HPDE6-E6E7 (cell line): ENCODE data around the gene STAB2.
"Not testable (repeated sequence)": the region's sequence is repeated elsewhere in the genome, so short reads cannot be mapped to it uniquely, and the experiment has no call there.

Experiments used
- DNase-seq: peaks from one replicate; pipeline ENCODE4 v3.0.0; 2011; ENCODE audit warnings: missing footprints; ENCODE audit errors: extremely low spot score

The STAB2 gene

GRCh38 chr12:103645202-103645601 is 58.1 kb downstream of the STAB2 start:
- no peak for DNase-seq

GRCh38 chr12:103647267-103647666 is 60.2 kb downstream of the STAB2 start:
- peak; percentile 29 for DNase-seq

- DNase-seq = no peak
Observed at GRCh38 chr12:103652808-103653207, 65.7 kb downstream of the STAB2 start.

DNA sequence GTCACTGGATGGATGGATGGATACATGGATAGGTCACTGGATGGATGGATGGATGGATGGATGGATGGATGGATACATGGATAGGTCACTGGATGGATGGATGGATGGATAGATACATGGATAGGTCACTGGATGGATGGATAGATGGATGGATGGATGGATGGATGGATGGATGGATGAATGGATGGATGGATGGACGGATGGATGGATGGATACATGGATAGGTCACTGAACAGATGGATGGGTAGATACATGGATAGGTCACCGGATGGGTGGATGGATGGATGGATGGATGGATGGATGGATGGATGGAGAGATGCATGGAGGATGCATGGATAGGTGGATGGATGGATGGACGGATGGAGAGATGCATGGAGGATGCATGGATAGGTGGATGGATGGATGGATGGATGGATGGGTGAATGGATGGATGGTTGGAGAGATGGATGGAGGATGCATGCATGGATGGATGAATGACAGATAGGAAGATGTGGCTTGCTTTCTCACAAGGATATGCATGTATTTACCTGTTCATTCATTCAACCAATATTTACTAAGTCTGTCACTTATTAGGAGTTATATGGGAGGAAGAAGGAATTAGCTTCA is 66.6 kb downstream of the STAB2 start:
- not testable (repeated sequence) for DNase-seq

DNA sequence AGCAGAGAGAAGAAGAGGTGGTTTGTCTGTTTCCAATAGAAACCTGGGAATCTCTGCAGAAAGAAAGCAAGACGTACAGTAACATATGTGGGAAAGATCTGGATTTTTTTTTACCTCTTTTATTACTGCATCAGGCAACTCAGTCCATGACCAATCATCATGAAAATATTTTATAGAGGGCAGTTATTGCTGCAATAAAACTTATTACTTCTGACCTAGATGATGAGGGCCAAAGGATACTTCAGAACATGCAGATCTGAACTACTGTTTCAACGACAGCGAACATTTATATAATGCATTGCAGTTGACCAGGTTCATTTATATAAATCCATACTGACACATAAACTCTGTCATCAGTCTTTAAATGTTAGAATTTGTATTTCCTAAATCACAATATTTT is 67.7 kb downstream of the STAB2 start:
- no peak for DNase-seq

DNA sequence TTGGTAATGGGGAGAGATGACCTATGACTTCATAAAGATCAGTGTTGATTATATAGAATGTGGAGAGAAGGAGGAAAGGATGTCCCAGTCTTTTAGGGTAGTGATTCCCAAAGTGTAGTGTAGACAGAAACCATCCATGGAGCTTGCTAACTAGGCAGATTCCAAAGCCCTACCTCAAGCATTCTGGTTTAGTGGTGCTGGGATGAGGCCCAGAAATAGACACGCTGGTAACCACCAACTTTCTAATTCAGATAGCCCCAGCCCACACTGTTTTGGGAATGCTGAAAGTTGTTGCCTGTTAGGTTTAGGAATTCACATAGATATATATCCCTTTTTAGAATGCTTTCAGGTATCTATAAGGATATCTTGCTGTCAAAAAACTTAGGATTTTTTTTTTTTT is 69.2 kb downstream of the STAB2 start:
- no peak for DNase-seq

DNA sequence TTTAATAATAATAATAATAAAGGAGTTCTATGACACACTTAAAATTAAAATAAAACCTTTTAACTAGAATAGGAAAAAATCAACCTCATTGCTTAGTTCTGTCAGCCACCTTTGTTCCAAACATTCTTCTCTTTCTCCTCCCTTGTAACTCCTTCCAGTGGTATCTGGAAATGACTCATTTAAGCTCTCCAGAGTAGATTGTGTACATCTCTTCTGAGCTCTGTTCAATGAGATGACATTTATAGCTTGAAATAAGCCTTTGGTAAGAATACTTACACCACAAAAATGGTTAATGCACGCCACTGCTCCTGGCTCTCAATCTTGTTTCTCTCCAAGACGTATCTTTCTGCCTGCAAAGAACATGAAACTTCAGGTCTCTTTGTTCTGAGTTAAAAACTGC is 70.3 kb downstream of the STAB2 start:
- no peak for DNase-seq

DNA sequence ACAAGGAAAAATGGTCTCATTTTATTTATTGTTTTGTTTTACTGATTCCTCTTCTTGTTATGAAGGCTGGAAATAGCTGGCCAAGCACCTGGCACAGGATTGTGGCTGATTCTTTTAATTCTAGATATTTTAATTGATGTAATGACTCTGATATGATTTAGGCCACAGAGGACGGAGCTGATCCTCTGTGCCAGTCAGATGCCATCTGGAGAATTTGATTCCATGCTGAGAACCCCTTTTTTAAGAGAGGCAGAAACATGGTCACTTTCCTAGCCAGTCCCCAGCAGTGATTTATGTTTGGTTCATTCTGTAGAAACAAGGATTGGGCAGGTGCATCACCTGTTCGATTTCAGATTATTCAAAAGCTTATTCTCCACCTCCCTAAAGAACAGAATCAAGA is 77.6 kb downstream of the STAB2 start:
- no peak for DNase-seq

- no peak for DNase-seq
Observed at GRCh38 chr12:103665971-103666370, 78.9 kb downstream of the STAB2 start.

DNA sequence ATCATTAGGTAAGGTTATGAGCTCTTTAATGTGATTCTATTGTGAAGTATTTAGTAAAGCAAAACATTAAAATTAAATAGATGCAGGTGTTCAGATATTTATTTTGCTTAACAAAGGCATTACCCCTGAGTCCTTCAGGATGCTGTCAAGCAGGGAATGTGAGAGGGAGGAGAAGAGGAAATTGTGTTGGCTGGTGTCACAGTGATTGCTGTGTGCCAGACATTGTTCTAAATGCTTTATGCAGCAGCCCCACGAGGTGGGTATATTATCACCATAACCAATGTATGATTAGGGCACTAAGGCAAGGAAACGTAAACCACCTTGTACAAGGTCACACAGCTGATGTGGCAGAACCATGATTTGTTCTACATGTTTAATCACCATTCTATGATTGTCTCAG is 80.1 kb downstream of the STAB2 start:
- no peak for DNase-seq

- DNase-seq = no peak
Observed at GRCh38 chr12:103668520-103668919, 81.4 kb downstream of the STAB2 start.

DNA sequence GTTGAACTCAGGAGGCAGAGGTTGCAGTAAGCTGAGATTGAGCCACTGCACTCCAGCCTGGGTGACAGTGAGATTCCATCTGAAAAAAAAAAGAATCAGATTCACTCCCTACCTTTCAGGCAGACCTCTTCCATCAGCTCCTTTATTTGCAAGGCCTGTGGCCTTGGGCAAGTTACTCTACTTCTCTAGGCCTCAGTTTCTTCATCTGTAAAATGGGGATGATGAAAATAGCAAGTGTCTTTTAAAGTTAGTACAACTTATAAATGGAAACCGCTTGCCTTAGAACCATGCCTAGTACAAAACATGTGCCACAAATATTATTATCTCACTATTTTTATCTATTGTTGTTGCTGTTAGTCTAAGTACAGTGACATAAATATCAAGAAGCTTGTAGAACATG is 84.3 kb downstream of the STAB2 start:
- no peak for DNase-seq

GRCh38 chr12:103672401-103673119 is 85.5 kb downstream of the STAB2 start:
- DNase-seq = no peak

DNA sequence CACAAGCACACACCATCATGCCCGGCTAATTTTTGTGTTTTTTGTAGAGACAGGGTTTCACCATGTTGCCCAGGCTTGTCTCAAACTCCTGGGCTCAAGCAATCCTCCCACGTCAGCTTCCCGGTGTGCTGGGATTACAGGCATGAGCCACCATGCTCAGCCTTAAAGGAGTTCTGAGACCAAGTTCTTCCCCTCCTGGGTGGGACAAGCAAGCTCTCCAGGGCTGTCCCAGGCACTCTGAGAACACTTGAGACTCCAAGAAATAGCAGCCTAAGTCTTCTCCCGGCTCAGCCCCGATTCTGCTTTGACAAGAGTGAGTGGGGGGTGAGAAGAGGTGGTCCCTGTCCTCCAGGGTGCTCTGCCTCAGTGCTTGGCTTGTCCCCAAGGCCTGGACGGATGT is 86.4 kb downstream of the STAB2 start:
- DNase-seq = no peak

DNA sequence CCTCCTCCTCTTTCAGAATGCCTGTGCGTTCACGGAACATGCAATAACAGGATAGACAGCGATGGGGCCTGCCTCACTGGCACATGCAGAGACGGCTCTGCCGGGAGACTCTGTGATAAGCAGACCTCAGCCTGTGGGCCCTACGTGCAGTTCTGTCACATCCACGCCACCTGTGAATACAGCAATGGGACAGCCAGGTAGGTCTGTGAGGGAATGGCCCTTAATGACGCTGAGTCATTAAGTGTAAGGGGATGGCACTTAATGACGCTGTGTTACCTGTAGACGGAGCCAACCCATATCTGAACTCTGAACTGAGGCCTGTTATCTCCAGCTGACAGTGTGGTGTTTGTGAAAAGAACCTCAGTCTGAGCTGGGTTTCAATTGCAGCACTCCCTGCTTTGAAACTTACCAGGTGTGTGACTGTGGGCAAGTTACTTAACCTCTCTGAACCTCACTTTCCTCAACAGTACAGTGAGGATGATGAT is 86.9 kb downstream of the STAB2 start:
- no peak for DNase-seq

GRCh38 chr12:103676893-103677292 is 89.8 kb downstream of the STAB2 start:
- DNase-seq = no peak

GRCh38 chr12:103677341-103677740 is 90.3 kb downstream of the STAB2 start:
- DNase-seq = no peak

DNA sequence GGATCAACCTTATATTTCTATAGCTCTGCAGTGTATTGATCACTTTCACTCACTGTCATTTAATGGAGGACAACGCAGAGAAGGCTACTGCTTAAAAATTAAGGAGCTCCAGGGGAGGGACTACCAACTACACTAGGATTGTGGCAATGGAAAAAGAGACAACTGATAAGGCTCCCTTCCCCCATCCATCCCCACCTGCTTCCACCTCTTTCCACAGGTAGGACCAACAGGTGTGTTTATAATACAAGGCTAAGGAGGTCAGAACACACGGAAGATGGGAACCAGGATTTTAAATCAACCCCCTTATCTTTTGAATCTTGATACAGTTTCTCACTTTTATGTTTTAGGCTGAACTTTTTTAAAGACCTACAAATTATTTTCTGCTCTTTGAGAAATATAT is 90.8 kb downstream of the STAB2 start:
- DNase-seq = no peak

DNA sequence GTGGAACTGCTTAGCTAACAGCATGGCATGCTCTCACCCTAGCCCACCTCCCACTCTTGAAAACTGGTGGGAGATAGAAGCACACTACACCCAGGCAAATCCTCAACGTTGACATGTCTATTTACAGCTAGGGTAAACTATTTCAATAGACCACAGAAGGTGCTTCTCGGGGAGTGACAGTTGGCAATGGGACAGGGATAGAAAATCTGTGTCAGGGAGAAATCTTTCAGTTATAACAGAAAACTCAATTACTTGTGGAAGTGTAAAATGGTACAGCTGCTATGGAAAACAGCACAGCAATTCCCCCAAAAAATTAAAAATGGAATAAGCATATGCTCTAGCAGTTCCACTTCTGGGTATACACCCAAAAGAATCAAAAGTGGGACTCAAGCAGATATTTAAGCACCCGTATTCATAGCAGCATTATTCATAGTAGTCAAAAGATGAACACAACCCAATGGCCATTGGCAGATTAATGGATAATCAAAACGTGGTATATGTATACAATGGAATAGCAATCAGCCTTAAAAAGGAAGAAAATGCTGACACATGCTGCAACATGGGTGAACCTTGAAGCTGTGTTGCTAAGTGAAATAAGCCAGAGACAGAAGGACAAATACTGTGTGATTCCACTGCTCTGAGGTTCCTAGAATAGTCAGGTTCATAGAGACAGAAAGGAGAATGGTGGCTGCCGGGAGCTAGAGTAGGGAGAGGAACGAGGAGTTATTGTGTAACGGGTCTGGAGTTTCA is 92.5 kb downstream of the STAB2 start:
- no peak for DNase-seq

DNA sequence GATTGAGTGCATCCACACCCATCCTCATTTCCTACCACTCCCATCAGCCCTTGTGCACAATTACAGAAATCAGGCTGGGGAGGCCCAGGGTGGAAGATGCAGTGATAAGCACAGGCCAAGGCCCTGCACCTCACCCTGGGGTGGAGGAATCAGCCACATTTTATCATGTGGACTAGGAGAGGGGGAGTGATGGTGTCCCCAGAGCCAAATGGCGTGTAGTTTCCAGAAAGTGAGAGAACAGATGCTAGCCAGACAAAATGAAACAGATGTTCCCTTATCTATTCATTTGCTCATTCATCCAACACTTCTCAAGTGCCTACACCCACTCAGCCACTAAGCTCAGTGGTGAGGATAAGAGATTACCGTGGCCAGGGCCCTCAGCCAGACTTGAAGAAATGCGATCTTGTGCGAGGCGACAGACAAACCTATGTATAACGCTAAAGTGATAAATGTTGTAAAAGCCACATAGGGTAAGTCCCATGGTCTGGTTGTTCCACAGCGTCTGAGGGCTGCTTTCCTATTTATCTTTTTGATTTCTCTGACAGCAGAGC is 93.6 kb downstream of the STAB2 start:
- DNase-seq = no peak

DNA sequence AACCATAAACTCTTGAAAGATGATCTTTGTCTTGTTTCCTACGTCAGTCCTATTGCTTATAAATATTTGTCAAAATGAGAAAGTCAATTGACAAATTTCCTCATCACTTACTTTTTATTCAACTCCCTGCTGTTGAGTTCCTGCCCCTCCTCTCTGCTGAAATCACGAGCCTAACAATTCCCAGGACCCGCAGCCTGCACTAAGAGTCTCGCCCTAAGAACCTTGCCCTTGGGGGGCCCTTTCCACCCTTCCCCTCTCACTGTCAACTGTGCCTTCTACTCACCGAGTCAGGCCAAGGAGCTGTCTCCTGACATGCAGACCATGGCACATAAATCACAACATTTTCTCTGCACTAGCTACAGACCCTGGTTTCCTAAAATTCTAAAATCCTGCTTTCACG is 99.0 kb downstream of the STAB2 start:
- DNase-seq = no peak

- DNase-seq = no peak
Observed at GRCh38 chr12:103687253-103687652, 100.2 kb downstream of the STAB2 start.
